Epidermal melanocyte (primary cell): Measurements from ENCODE around the gene BTBD9.

Experiments
- DNase-seq: peaks from one replicate; pipeline ENCODE4 v3.0.0; 2011; ENCODE audit warnings: low spot score; ENCODE audit not compliant: insufficient read length

BTBD9 gene

DNA sequence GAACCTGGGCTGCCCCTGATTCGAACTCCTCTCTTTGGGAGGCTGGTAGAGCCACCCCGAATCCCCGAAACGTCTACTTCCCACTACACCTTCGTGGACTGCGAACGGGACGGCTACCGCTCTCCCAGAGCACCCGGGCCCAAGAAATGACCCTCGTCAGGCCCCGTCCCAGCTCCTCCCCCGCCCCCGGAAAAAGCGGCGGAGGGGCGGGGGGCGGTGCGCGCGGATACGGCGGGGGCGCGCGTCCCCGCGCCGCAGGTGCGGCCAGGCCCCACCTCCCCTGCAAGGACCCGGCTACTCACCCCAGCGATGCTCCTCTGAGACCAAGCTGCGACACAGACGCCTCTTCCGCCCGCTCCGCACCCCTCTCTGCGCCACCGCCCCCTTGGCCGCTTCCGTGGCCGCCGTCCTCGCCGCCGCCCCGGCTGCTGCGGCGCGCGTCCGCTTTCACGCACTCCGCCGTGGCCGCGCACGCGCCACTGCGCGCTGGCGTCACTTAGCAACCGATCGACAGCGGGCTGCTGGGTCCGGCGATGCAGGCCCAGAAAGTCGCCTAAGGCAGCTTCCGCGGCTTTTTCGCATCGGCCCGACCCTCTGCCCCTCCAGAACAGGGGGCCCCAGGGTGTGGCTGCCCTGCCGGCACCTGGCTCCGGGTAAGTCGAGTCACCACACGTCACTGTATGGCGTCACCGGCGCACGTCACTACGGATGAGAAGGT lies at the start of gene BTBD9:
TSS of gene BTBD9 (minus strand) at position 432 of the 718 bp plus-strand sequence.
- peak; percentile 73 for DNase-seq

DNA sequence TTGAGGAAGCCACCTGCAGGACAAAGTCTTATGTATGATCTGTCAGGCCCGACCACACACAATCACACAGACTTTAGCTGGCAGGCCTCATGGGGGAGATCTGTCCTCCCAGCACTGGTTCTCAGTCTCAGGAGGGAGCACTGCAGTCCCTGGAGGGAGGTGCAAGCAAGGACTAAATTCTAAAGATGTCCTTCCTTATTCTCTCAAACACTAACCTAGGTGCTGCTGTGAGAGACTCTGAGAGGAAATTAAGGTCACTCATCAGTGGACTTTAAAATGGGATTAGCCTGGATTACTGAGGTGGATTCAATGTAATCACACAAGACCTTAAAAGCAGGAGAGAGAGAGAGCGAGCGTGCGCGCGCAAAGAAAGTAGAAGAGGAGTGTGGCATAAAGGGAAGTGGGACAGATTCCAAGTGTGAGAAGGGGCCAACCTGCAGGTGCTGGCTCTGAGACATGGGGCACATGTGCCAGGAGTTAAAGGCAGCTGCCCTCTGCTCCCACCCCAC lies 48.9 kb upstream of the BTBD9 start:
- no peak for DNase-seq

DNA sequence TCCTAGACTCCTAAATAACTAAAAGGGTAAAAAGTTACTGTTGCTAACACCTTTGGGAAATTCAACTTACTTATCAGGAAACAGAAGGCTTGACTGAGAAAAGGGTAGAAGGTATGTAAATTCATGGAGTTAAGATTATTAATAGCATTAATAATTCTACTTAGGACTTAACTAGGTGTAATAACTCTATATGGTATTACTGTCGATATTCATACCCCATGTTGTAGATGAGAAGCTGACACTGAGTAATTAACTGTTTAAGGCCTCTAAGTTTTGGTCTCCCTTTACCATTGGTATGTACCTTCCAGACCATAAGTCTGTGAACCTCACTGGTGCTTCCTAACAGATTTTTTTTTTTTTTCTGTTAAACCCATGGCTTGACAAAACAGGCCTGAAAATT lies 47.8 kb upstream of the BTBD9 start:
- DNase-seq: no peak

- DNase-seq: no peak
These were observed 47.3 kb upstream of the BTBD9 start for GRCh38 chr6:38687043-38687353.

GRCh38 chr6:38686270-38687042 lies 46.7 kb upstream of the BTBD9 start:
- no peak for DNase-seq

GRCh38 chr6:38684904-38685303 lies 45.2 kb upstream of the BTBD9 start:
- DNase-seq: no peak

GRCh38 chr6:38684237-38684636 lies 44.5 kb upstream of the BTBD9 start:
- no peak for DNase-seq

DNA sequence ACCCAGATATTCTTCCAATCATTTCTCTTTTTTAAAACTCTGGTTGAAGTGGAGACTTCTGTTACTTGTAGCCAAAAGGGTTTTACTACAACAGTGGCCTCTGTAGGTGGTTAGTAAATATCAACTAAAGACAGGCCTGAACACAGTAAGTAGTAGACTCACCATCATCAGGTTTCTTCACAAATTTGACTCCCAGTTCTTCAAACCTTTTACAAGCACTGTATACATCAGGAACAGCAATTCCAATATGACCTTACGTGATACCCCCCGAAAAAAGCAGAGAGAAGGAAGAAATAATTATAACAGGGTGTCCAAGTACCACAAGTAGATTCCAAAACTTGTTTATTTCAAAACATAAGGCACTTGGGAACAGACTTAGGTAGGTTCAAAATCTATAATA lies 42.1 kb upstream of the BTBD9 start:
- DNase-seq: no peak

GRCh38 chr6:38679668-38680067 lies 39.9 kb upstream of the BTBD9 start:
- no peak for DNase-seq

DNA sequence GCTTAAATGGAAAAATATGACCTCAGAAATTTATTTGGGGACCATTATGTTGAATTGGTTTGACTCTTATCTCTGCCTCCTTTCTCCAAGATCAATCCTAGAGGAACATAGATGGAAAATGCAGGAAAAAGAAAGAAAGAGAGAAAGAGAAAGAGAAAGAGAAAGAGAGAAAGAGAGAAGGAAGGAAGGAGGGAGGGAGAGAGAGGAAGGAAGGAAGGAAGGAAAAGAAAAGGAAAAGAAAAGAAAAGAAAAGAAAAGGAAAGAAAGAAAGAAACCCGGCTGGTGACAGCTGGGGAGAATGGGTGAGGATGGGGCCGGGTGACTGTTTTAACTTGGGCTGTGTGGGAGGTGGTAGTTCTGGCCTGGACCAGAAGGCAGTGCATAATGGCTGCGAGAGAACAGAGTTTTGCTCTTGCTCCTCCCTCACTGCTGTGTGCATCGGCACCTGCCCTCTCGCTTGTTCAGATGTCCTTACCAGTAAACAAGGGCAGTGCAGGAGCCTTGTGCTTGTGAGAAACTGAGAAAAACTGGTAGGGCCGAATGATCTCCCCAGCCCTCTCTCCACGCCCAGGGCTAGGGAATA lies 38.5 kb upstream of the BTBD9 start:
- DNase-seq: no peak

- DNase-seq: no peak
These were observed 37.3 kb upstream of the BTBD9 start for GRCh38 chr6:38676974-38677544.

- no peak for DNase-seq
These were observed 36.7 kb upstream of the BTBD9 start for GRCh38 chr6:38676236-38676973.

DNA sequence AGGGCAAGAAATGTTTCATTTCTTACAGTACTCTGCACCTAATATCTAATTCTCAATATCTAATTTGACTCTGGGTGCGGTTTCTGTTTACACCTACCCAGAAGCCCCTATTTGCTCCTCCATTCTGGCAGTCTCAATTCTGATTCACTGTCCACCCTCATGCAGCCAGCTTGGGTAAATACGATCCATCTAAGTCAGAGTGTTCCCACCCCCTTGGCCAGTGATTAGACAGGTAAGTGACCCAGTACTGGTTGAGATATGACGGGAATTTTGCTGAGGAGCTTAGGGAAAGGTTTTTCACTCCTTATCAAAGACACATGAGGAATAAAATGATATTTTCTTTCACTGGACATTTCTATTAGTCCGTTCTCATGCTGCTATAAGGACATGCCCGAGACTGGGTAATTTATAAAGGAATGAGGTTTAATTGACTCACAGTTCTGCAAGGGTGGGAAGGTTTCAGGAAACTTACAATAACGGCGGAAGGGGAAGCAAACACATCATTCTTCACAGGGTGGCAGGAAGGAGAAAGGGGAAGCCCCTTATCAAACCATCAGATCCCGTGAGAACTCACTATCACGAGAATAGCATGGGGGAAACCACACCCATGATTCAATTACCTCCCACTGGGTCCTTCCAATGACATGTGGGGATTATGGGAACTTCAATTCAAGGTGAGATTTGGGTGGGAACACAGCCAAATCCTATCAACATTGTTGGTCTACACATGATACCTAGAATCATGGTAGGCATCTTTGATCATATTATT lies 33.9 kb upstream of the BTBD9 start:
- no peak for DNase-seq

DNA sequence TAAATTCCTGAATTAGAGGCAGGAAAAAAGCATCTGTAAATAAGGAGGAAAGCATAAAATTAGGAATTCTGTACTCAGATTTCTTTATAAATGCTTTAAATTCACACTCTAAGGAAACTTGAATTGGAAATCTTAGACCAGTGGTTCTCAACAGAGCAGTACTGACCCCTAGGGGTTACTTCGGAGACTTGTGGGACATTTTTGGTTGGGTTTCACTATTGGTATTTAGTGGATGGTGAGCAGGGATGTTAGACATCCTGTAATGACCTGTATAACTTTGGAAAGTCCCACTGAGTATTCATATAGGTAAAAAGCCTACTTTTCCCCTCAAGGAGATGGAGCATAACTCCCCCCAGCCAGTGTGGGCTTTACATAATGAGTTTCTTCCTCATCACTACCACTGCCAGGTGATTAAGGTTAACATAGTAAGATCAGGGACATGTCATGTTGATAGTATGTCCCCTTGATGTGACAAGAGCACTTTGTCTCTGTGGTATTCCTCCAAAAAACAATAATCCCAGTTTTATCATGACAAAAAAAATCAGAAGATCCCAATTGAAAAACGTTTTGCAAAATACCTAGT lies 32.2 kb upstream of the BTBD9 start:
- DNase-seq: peak; percentile 62

GRCh38 chr6:38658418-38659167 lies 18.9 kb upstream of the BTBD9 start:
- DNase-seq: no peak

DNA sequence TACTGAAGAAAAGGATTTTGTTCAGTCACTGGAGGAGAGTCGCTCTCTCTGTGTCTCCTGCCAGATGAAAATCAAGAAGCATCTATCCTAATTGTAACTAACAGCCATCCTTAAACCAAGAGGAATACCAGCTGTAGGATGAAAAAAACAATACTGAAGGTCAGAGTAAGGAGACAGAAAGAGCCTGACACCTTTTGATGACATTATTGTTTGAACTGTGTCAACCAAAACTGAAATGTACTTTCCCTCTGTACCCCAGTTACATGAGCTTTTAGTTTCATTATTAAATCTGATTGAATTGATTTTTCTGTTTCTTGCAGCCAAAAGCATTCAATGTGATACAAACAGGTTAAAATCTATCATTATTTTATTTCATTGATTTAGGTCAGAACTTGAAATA lies 17.2 kb upstream of the BTBD9 start:
- DNase-seq: no peak

- DNase-seq: no peak
These were observed 14.5 kb upstream of the BTBD9 start for GRCh38 chr6:38654263-38654662.

GRCh38 chr6:38651121-38651784 lies 11.5 kb upstream of the BTBD9 start:
- no peak for DNase-seq

- no peak for DNase-seq
These were observed 10.6 kb upstream of the BTBD9 start for GRCh38 chr6:38650207-38650752.
